Hypothalamus (tissue), 51 donors: Measurements from ENCODE around the gene PPM1G.

Experiments
- DNase-seq, 51 donors: peaks; one replicate each; lab custom pipeline; 2025; lab: John Stamatoyannopoulos, UW

Gene PPM1G

GRCh38 chr2:27350106-27350693, 59.2 kb downstream of the PPM1G start:
- no peak for DNase-seq

- no peak for DNase-seq
Measured at GRCh38 chr2:27347641-27348040, 61.8 kb downstream of the PPM1G start.

- DNase-seq: no peak
Measured at GRCh38 chr2:27336173-27336572, 73.2 kb downstream of the PPM1G start.

GRCh38 chr2:27335311-27335710, 74.1 kb downstream of the PPM1G start:
- DNase-seq: no peak
